HG03520 (cell line): ENCODE results near the gene UBAP1L.
"Not testable (repeated sequence)": the region's sequence is repeated elsewhere in the genome, so short reads cannot be mapped to it uniquely, and the experiment has no call there.

Experiments used
- ATAC-seq: cut with Tn5 transposase; IDR thresholded peaks from one replicate; pipeline ENCODE4 v1.9.1; 2021; ENCODE audit warnings: mild to moderate bottlenecking, moderate library complexity; ENCODE audit not compliant: unreplicated experiment

The UBAP1L gene

DNA sequence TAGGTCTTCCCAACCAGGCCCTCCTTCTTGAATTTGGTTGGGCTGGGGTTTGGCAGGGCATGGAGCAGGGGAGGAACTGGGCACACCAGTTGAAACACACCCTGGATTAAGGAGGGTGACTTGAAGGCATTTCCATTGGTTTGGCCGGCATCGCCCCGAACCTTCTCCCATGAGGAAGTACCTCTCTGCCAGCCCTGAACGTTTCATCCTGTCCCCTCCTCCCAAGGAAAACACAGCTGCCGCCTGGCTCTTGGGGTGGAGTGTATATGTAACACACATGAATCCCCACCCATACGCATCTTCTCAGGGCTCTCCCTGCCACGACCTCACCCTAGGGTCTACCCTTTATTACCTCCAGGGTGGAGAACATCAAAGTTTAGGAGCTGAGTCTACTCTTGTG lies 14.6 kb downstream of the UBAP1L start:
- ATAC-seq, result no peak

DNA sequence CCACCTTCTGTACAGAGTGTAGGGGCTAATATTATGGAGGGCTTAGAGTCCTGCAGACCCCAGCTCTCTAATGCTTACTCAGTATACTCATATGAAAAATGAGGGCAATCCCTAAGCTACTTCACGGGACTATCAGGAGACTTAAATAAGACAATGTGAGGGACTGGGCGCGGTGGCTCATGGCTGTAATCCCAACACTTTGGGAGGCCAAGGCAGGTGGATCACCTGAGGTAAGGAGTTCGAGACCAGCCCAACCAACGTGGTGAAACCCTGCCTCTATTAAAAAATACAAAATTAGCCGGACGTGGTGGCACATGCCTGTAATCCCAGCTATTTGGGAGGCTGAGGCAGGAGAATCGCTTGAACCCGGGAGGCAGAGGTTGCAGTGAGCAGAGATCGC lies 15.2 kb downstream of the UBAP1L start:
- ATAC-seq, result not testable (repeated sequence)

GRCh38 chr15:65099336-65099735 lies 15.7 kb downstream of the UBAP1L start:
- no peak for ATAC-seq

DNA sequence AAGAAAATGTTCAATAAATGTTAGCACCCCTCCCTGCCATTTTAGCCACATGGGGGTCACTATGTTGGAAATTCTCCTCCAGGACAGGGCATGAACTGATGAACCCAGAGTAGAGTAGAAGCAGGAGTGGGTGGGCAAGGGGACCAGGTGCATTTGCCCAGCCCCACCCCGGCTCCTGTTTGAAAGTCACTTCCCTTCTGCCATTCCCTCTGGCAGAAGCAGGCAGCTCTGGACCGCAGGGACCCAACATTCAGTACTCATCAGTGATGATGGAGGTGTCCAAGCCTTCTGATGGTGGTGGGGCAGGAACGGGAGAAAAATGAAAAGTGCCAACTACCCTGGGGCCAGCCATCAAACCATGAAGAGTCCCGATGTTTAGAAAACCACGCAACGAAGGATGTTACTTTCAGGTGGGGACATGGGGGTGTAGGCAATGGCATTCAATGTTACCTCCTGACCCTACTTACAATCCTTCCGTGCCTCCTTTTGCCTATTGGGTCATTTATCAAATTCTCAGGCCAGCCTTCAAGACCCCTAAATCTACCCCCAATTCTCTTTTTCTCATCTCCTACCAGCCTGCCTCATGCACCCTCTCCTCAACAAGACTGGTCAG lies 17.2 kb downstream of the UBAP1L start:
- ATAC-seq, result no peak

GRCh38 chr15:65096481-65097385 lies 18.3 kb downstream of the UBAP1L start:
- no peak for ATAC-seq

- ATAC-seq, result no peak
These were observed 19.3 kb downstream of the UBAP1L start for GRCh38 chr15:65095747-65096104.

- no peak for ATAC-seq
These were observed 19.8 kb downstream of the UBAP1L start for GRCh38 chr15:65095011-65095746.

- ATAC-seq, result no peak
These were observed 20.6 kb downstream of the UBAP1L start for GRCh38 chr15:65094294-65094995.

DNA sequence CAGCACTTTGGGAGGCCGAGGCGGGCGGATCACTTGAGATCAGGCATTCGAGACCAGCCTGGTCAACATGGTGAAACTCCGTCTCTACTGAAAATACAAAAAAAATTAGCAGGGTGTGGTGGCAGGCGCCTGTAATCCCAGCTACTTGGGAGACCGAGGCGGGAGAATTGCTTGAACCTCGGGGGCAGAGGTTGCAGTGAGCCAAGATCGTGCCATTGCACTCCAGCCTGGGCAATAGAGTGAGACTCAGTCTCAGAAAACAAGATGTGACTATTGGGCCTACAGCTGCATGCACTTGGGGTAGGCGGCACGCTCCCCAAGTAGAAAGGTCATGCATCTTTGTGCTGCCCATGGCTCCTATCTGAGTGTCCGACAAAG lies 21.2 kb downstream of the UBAP1L start:
- not testable (repeated sequence) for ATAC-seq

DNA sequence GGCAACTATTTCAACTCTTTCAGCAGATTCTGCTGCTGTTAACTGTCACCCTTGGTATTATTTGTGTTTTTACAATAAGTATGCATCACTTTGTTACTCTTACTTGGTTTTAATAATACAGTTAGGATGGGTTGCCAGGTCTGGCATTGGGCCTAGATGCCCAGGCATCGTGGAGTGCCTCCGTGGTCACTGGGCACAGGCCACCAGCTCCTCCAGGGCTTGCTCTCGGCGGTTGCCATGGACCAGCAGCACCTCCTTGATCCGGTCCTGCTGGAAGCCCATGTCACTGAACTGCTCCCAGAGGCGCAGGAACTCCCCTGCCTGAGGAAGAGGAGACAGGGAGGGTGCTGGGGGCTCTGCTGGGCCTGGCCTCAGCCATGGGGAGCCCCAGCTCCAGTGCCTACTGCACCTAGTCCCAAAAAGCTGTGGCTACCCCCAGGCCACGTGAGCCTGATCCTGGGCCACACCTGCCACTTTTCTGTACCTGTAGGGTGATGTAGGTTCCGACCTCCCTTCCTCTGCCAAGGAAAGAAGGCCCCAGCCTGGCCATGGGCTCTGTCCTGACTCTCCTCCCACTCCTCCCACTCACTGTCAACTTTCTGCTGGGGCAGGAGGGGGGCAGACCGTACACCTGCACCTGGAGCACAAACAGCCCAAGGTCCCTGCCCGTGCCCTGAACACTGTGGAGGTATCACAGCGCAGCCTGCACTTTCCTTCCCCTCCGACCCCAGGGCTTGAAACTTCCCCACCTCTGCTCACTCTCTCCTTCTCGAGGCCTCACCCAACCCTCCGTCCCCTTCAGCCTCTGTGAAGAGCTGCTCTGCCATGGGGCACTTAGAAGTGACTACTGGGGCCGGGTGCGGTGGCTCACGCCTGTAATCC lies 21.8 kb downstream of the UBAP1L start:
- no peak for ATAC-seq

DNA sequence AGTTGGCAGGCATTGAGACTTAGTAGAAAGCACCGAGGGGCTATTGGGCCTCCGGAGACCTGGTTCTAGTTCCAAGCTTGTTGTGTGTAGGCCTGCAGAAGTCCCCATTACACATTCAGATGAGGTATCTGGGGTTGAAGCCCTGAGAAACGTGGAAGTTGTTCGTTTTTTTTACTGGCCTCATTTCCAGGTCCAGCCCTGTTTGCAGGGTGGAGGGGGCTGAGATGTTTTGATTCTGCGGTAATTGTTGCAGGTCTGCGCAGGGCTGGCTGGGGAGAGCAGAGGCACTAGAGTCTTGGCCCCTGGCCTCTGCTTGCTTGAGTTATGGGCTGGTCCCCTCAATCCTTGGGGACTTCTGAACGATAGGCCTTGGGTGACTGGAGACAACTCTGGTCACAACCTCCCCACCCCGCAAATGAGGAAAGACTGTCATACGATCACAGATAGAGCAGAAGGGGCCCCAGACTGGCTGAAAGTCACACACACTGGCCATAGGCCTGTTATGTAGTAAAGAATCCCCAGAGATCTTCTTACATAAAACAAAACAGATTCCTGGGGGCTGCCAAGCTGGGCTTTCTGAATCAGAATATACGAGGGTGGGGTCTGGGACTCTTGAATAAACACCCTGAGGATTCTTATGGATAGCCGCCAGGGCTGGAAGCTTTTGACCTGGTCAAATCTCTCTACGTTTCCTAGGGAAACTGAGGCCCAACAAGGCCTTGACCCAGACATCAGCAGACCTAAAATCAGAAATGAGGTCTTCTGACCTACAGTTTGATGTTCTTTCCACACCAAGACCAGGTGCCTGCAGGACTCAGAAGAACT lies 22.8 kb downstream of the UBAP1L start:
- no peak for ATAC-seq

GRCh38 chr15:65089206-65089824 lies 25.7 kb downstream of the UBAP1L start:
- ATAC-seq, result no peak

DNA sequence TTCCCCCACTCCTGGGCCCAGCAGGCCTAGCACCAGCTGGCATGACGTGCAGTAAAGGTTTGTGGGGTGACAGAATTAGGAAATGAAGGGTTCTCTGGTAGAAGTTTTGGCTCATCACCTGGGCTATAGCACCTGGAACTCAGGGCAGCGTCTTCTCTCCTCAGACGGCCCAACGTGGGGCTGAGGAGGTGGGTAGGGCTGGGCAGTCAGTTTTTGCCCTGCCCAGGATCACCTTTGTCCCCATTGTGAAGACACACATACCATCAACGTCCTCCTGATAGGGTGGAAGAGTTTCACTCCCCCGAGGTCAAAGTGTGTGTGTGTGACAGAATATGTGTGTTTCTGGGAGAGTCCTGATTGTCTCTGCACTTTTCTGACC lies 26.4 kb downstream of the UBAP1L start:
- no peak for ATAC-seq

DNA sequence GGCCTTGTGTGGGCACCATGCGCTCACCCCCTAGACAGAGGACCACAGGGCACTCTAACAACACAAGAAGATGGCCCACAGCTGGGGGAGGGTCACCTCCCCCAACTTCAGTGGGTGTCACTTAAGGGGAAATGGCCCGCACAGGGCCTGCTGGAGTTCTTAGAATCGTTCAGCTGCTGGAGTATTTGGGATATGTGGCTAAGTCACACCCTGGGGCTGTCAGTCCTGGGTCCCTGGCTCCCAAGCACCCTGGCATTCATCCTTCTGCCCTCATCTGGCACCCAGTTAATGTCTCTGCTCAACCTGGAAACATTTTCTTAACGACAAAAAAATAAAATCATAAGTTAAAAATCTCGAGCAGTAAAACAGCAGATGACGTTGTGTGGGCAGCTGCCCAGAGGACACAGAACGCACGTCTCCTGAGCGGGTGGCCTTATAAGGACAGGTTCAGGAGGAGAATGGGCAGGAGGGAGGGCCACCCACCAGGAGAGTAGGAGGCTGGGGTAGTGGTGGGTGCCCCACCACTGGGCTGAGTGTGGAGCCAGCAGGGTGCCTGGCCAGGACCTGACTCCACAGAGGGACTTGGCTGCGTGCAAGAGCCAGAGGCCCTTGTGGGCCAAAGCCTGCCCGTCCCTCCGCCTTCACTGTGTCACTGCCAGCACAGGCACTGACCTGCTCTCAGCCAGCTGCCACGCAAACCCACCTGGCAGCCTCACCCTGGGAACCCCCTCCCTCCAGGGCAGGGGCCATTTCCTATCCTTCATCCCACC lies 26.9 kb downstream of the UBAP1L start:
- ATAC-seq, result no peak

DNA sequence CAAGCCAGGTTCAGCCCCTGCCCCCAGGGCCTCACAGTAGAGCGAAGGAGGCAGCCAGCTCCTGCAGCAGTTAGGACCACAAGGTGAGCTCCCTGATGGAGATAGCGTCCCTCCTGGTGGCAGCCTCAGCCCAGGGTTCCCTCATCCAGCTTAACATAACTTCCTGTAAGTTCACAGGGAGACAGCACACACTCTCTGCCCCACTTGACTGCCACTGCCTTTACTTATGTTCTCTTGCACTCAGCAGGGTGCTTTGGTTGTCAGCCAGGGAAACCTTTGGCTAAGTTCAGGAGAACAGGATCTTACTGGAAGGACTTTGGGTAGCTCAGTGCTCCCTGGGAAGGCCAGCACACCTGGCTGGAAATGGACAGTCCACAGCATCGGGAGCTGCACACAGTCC lies 27.6 kb downstream of the UBAP1L start:
- no peak for ATAC-seq

DNA sequence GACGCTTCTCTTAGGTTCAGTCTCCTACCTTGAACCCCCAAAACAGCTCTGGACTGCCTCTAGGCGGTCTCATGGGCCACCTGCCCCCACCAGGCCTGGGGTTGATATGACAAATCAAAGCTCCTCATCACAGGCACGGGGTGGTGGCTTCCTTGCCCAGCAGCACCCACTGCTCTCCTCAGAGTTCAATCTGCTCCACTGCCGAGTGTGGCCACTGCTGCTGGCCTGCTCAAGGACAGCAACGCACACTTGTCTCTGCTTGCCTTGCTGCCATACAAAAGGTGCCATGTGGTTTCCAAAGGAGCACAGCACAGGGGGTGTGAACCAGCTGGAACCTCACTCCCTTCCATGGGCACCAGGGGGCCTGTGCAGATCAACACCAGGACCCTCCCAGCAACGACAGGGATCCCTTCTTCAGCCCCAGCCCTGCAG lies 28.3 kb downstream of the UBAP1L start:
- no peak for ATAC-seq

GRCh38 chr15:65085990-65086679 lies 28.9 kb downstream of the UBAP1L start:
- no peak for ATAC-seq
